Measurements from ENCODE around the gene ANKS4B. TPM values are rescaled to one million over a fixed set of nuclear protein-coding genes. Genes with fewer than 3 reads are reported as not detected.
"Not testable (repeated sequence)": the region's sequence is repeated elsewhere in the genome, so short reads cannot be mapped to it uniquely, and the experiment has no call there.

The ANKS4B gene
- total RNA-seq, 2 donors from 2014 or later = not detected

DNA sequence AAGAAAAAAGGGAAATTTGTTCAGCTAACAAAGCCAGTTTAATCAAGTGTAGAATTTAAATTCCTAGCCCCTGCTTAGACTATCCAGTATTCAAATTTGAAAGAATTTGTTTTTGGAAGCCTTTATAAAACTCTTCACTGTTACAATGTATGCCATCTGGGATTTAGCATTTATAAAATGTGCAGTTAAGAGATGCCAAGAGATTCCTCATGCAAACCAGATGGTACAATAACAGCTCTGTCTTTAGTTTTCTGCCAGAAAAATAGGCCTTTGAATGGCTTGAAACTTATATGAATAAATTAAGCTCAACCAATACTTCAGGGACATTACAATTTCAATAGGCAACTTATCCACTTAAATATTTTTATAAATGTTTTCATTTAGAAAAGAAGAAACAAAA lies 6.8 kb upstream of the ANKS4B start:
- Mint-ChIP-seq H3K27me3 (ENCODE audit: low read depth) (peaks cover 57% of the 10 kb centered on the region), H3K36me3 (ENCODE audit: insufficient read depth in 2 of 2) (no peaks in the 10 kb centered on the region), H3K9me3 (no peaks in the 10 kb centered on the region), H3K27ac (no peak overlapping the region), H3K4me1 (ENCODE audit: low read depth) (peaks cover 8% of the 10 kb centered on the region), H3K4me3 (no peak overlapping the region)
- DNase-seq (no peak), ATAC-seq (replicated peaks in 1 of 2) (no peak)

DNA sequence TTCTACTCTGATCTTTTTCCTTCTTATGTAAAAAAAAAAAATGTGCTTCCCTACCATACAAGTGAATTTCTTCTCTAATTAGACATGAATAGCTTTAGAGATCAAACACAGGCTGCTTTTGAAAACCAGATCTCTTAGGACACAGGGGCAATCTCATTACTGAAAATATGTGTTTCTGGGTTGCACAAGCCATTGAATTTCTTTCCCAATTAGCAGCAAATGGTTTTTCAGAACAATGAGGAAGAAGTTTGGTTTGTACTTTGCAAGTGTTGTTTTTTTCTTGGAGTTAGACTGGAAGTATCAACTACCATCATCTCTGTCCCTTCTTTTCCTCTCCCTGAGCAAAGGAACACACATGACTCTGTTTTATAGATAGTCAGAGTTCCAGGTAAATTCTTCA lies 5.6 kb upstream of the ANKS4B start:
- H3K36me3 Mint-ChIP-seq (ENCODE audit: insufficient read depth in 2 of 2) = no peaks in the 10 kb centered on the region
- H3K9me3 Mint-ChIP-seq = no peaks in the 10 kb centered on the region
- no peak overlapping the region for H3K4me3 Mint-ChIP-seq
- ATAC-seq (replicated peaks in 1 of 2) = no peak
- peaks cover 8% of the 10 kb centered on the region for H3K4me1 Mint-ChIP-seq (ENCODE audit: low read depth)
- peaks cover 55% of the 10 kb centered on the region for H3K27me3 Mint-ChIP-seq (ENCODE audit: low read depth)
- H3K27ac Mint-ChIP-seq = no peak overlapping the region
- DNase-seq = no peak

DNA sequence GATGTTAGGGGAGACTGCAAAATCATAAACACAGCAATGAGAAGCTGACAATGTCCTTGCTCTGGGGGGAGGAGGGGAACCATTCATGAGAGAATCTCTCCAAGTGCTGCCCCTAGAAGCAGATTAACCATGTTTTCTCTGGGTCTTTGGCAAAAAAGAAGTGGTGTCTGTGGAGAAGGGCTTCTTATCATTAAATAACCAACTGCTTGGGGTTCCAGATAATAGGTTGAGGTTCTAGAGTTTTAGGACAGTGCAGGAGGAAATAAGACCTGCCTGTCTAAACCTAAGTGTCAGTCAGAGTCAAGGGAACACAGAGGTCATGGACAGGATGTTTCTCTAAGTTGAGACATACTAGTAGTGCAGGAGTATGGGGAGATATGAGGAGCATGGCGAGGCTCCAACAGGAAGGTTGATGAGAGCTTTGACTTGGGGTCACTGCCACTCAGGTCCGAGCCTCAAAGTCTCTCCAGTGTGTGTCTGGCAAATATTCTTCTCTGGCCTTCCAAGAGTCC lies 5.1 kb upstream of the ANKS4B start:
- Mint-ChIP-seq H3K27ac (no peak overlapping the region), H3K27me3 (ENCODE audit: low read depth) (peaks cover 58% of the 10 kb centered on the region), H3K4me1 (ENCODE audit: low read depth) (peaks cover 8% of the 10 kb centered on the region), H3K36me3 (ENCODE audit: insufficient read depth in 2 of 2) (no peaks in the 10 kb centered on the region), H3K4me3 (no peak overlapping the region), H3K9me3 (no peaks in the 10 kb centered on the region)
- DNase-seq (no peak), ATAC-seq (replicated peaks in 1 of 2) (no peak)

DNA sequence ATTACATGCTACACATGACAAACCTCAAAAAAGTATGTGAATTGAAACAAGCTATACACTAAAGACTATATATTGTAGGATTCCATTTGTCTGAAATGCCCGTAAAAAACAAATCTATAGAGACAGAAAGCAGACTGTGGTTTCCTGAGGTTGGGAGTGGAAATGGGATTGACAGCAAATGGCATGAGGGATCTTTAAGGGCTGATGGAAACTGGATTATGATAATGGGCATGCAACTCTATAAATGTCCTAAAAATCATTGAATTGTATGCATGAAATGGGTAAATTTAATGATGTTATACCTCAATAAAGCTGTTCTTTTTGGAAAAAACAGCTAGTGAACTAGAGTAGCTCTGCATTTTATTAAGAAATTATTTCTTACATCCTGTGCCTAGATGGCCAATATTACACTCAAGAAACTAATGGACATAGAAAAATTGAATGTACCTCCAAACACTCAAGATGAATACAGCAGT lies 416 bp upstream of the ANKS4B start:
- peaks cover 60% of the 10 kb centered on the region for H3K27me3 Mint-ChIP-seq (ENCODE audit: low read depth)
- no peak overlapping the region for H3K27ac Mint-ChIP-seq
- H3K36me3 Mint-ChIP-seq (ENCODE audit: insufficient read depth in 2 of 2) = no peaks in the 10 kb centered on the region
- no peak for DNase-seq
- H3K4me3 Mint-ChIP-seq = no peak overlapping the region
- no peaks in the 10 kb centered on the region for H3K4me1 Mint-ChIP-seq (ENCODE audit: low read depth)
- no peak for ATAC-seq (replicated peaks in 1 of 2)
- H3K9me3 Mint-ChIP-seq = no peaks in the 10 kb centered on the region

DNA sequence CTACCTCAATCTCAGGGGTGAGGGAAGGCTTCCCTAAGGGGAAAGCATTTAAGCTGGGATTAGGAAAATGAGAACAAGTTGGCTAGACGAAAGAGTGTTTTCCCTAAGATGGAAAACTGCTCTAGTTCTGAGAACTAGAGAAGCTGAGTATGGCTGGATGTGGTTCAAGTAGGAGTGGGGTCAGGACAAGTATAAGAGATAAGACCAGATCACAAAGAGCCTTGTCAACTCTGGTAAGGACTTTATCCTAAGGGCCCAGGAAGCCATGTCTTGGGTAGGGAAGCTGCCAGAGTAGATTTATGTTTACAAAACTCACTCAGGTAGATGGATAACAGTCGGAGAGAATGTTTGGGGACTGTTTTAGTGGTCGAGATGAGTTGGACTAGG lies 1.7 kb downstream of the ANKS4B start:
- no peaks in the 10 kb centered on the region for H3K9me3 Mint-ChIP-seq
- DNase-seq (no peak), ATAC-seq (replicated peaks in 1 of 2) (no peak)
- no peaks in the 10 kb centered on the region for H3K36me3 Mint-ChIP-seq (ENCODE audit: insufficient read depth in 2 of 2)
- no peak overlapping the region for H3K27ac Mint-ChIP-seq
- H3K4me3 Mint-ChIP-seq = no peak overlapping the region
- H3K4me1 Mint-ChIP-seq (ENCODE audit: low read depth) = no peaks in the 10 kb centered on the region
- H3K27me3 Mint-ChIP-seq (ENCODE audit: low read depth) = peaks cover 39% of the 10 kb centered on the region

DNA sequence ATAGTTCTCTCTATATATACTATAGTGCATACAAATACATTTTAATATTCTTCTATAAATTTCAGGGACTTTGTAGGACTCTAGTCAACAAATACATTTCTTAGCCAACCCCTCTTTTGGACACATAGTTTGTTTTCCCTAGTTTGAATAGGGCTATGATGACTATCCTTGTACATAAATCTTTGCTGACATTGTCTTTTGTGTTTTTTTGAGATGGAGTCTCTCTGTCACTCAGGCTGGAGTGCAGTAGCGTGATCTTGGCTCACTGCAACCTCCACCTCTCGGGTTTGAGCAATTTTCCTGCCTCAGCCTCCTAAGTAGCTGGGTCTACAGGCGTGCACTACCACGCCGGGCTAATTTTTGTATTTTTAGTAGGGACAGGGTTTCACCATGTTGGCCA lies 3.3 kb downstream of the ANKS4B start:
- Mint-ChIP-seq H3K4me1 (ENCODE audit: low read depth) (no peaks in the 10 kb centered on the region), H3K27ac (no peak overlapping the region), H3K27me3 (ENCODE audit: low read depth) (peaks cover 32% of the 10 kb centered on the region), H3K36me3 (ENCODE audit: insufficient read depth in 2 of 2) (no peaks in the 10 kb centered on the region), H3K4me3 (no peak overlapping the region), H3K9me3 (no peaks in the 10 kb centered on the region)
- ATAC-seq (replicated peaks in 1 of 2) (no peak), DNase-seq (no peak)

DNA sequence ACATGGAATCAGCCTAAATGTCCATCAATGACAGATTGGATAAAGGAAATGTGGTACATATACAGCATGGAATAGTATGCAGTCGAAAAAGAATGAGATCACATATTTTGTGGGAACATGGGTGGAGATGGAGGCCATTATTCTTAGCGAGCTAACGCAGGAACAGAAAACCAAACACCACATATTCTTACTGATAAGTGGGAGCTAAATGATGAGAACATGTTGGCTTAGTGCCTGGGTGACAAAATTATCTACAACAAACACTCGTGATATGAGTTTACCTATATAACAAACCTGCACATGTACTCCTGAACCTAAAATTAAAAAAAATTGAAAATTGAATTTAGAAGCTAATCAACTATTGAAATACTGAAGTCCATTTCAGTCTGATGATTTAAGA lies 6.1 kb downstream of the ANKS4B start:
- DNase-seq (no peak), ATAC-seq (replicated peaks in 1 of 2) (no peak)
- no peaks in the 10 kb centered on the region for H3K4me1 Mint-ChIP-seq (ENCODE audit: low read depth)
- no peak overlapping the region for H3K4me3 Mint-ChIP-seq
- no peaks in the 10 kb centered on the region for H3K9me3 Mint-ChIP-seq
- H3K27me3 Mint-ChIP-seq (ENCODE audit: low read depth) = peaks cover 21% of the 10 kb centered on the region
- H3K36me3 Mint-ChIP-seq (ENCODE audit: insufficient read depth in 2 of 2) = no peaks in the 10 kb centered on the region
- H3K27ac Mint-ChIP-seq = no peak overlapping the region

DNA sequence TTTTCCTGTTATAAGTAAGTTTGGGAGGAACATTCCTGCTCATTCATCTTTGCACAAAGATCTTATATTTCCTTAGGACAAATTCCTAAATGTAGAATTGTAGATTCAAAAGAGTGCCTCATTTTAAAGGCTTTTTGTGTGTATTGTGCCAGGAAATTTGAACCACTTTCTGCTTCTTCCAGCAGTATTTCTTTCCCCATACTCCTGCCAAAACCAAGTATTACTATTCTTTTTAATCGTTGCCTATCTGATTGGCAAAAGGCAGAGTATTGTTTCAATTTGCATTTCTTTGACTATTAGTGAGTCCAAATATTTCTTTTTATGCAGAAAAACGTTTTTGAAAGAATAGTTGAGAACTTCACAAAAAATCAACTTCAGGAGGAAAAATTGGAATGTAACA lies 9.3 kb downstream of the ANKS4B start:
- DNase-seq = no peak
- ATAC-seq (replicated peaks in 1 of 2) = no peak
- Mint-ChIP-seq H3K4me1 (ENCODE audit: low read depth) (no peaks in the 10 kb centered on the region), H3K9me3 (no peaks in the 10 kb centered on the region), H3K4me3 (no peak overlapping the region), H3K27ac (no peak overlapping the region), H3K36me3 (ENCODE audit: insufficient read depth in 2 of 2) (no peaks in the 10 kb centered on the region), H3K27me3 (ENCODE audit: low read depth) (peaks cover 21% of the 10 kb centered on the region)

DNA sequence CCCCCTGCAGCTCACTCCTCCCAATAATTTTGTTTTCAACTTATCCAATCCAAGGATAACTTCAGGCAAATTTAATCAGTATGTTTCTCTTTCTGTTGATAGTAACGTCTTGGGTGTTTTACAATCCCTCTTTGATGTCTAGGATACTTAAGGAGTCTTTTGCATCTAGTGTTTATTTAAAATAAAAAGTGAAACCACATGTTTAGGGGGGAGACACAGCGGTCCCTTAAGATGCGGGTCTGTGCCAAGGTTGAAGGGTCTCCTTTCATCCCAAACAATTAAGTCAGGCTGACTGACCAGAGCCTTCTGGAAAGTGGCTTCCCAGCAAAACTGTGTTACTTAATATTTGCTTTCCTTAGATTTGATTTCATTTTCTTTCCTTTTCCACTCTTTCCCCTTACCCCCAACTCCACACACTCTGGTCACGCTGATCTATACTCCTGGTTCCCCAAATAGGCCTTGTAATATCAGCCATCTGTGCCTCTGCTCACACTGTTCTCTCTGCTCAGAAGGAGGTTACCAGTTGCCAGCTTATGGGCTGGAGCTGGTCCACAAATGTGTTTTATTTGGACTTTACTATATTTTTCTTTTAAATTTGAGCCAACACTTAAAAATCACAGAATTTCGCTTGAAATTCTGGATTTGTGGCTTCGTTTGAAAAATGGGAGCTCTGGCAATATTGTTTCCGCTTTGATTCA lies 11.2 kb downstream of the ANKS4B start:
- H3K27me3 Mint-ChIP-seq (ENCODE audit: low read depth) = peaks cover 24% of the 10 kb centered on the region
- no peak for DNase-seq
- H3K4me3 Mint-ChIP-seq = no peak overlapping the region
- no peaks in the 10 kb centered on the region for H3K9me3 Mint-ChIP-seq
- no peaks in the 10 kb centered on the region for H3K4me1 Mint-ChIP-seq (ENCODE audit: low read depth)
- H3K36me3 Mint-ChIP-seq (ENCODE audit: insufficient read depth in 2 of 2) = no peaks in the 10 kb centered on the region
- no peak for ATAC-seq (replicated peaks in 1 of 2)
- no peak overlapping the region for H3K27ac Mint-ChIP-seq

DNA sequence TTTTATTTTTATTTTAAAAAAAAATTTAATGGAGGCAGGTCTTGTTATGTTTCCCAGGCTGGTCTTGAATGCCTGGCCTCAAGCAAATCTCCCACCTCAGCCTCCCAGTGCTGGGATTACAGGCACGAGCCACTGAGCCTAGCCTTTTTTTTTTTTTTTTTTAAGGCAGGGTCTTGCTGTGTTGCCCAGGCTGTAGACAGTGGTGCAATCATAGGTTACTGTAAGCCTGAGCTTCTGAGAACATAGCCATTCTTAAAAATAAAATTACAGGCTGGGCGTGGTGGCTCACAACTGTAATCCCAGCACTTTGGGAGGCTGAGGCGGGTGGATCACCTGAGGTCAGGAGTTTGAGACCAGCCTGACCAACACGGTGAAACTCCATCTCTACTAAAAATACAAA lies 14.7 kb downstream of the ANKS4B start:
- not testable (repeated sequence) for H3K27ac Mint-ChIP-seq; H3K36me3 Mint-ChIP-seq (ENCODE audit: insufficient read depth in 2 of 2); ATAC-seq (replicated peaks in 1 of 2); DNase-seq; H3K9me3 Mint-ChIP-seq; H3K4me1 Mint-ChIP-seq (ENCODE audit: low read depth); H3K4me3 Mint-ChIP-seq
- peaks cover 29% of the 10 kb centered on the region for H3K27me3 Mint-ChIP-seq (ENCODE audit: low read depth)

DNA sequence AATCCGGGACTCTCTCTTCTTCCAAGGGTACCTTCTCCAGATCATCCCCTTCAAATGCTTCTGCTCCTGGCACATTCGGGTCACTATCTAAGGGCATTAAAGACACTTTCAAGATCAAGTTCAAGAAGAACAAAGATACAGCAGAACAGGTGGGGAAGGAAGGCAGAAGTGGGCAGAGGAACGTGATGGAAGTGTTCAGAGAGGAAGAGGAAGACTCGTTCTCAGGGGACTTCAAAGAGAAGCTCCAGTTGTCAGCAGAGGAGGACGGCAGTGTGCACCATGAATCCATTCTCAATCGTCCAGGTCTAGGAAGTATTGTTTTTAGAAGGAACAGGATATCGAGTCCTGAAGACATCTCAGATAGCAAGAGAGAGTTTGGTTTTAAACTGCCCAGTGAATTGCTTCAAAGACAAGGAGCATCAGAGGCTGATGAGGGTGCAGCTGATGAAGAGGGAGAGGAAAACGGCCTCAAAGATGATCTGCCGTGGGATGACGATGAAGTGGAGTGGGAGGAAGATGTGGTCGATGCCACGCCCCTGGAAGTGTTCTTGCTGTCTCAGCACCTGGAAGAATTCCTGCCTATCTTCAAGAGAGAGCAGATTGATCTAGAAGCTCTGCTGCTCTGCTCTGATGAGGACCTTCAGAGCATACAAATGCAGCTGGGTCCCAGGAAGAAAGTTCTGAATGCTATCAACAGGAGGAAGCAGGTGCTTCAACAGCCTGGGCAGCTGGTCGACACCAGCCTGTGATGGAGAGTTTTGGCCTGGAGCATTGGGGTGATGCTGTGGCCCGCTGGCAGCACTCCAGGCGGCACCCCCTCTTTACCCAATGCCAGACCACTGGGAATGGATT lies 16.8 kb downstream of the ANKS4B start:
- no peak for ATAC-seq (replicated peaks in 1 of 2)
- Mint-ChIP-seq H3K4me1 (ENCODE audit: low read depth) (no peaks in the 10 kb centered on the region), H3K9me3 (no peaks in the 10 kb centered on the region), H3K4me3 (no peak overlapping the region), H3K27ac (no peak overlapping the region), H3K36me3 (ENCODE audit: insufficient read depth in 2 of 2) (no peaks in the 10 kb centered on the region), H3K27me3 (ENCODE audit: low read depth) (peaks cover 33% of the 10 kb centered on the region)
- no peak for DNase-seq

DNA sequence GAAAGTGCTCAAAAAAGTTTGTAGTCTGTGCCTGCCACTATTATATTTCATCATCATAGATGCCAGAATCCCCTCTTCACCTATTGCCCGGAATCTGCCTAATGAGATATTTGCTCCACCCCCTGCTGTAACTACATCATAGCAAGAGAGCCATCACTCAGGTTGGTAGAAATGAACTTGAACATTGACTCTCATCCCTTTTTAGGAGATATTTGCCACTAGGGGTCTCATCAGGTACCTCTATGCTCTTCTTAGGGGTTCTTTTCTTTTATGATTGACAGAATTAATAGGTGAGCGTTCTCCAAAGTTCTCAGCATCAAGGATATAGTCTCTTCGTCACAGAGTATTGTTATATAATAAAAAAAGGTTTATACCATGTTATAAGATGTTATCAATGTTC lies 20.0 kb downstream of the ANKS4B start:
- no peak for ATAC-seq (replicated peaks in 1 of 2)
- Mint-ChIP-seq H3K4me1 (ENCODE audit: low read depth) (no peaks in the 10 kb centered on the region), H3K4me3 (no peak overlapping the region), H3K27ac (no peak overlapping the region), H3K36me3 (ENCODE audit: insufficient read depth in 2 of 2) (no peaks in the 10 kb centered on the region), H3K27me3 (ENCODE audit: low read depth) (peaks cover 42% of the 10 kb centered on the region), H3K9me3 (no peaks in the 10 kb centered on the region)
- DNase-seq = no peak

DNA sequence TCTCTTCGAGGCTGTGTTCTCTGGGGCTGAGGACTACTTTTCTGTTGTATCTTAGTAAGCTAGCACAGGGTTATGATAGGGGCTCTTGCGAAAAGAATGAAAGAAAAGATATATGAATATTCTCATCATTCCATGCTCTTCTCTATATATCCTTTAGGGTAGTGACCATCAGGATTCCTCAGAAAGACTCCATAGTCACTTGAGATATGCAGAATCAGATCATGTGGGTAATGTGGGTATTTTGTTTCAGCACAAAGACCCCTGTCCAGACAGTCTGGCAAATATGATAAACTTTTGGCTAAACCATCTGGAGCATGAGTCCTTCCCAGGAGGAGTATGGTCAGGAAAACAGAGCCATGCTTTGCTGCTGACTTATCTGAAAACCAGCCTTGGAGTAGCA lies 23.1 kb downstream of the ANKS4B start:
- Mint-ChIP-seq H3K9me3 (no peaks in the 10 kb centered on the region), H3K27me3 (ENCODE audit: low read depth) (peaks cover 25% of the 10 kb centered on the region), H3K36me3 (ENCODE audit: insufficient read depth in 2 of 2) (no peaks in the 10 kb centered on the region), H3K4me3 (no peak overlapping the region), H3K27ac (no peak overlapping the region), H3K4me1 (ENCODE audit: low read depth) (no peaks in the 10 kb centered on the region)
- ATAC-seq (replicated peaks in 1 of 2) (no peak), DNase-seq (no peak)
